ENCODE results near the gene KSR2. TPM values are rescaled to one million over a fixed set of nuclear protein-coding genes. Genes with fewer than 3 reads are reported as not detected.

Gene KSR2
- total and polyA plus RNA-seq, 10 of the 15 experiments (the other 5 are each of a cell fraction or from before 2014, with no cell fraction given) = under 0.01 to 1.5 (median 0.01) TPM; not detected in 3

- in situ Hi-C loops (cut with MboI) (no loop called here), intact Hi-C loops (cut with micrococcal nuclease; ENCODE audit: unreplicated experiment) (no loop called here)
- Histone ChIP-seq H2AFZ (ENCODE audit: control insufficient read depth, low read depth, low read length) (peak overlapping the region; percentile 76), H3K4me1 (ENCODE audit: control insufficient read depth, insufficient read depth, low read length) (peaks cover 6% of the 10 kb centered on the region; the same call in 1 of the 2 replicates), H3K9me3 (replicated peaks; ENCODE audit: control insufficient read depth, insufficient read depth, low read length) (no peaks in the 10 kb centered on the region; the same call in 2 of the 3 replicates), H3K4me3 (no peak overlapping the region), H3K36me3 (ENCODE audit: control insufficient read depth in 2 of 2, insufficient read depth in 2 of 2, low read length in 1 of 2) (no peaks in the 10 kb centered on the region), H3K79me2 (ENCODE audit: control insufficient read depth, insufficient read depth, low read length) (no peaks in the 10 kb centered on the region), H3K27ac (ENCODE audit: control insufficient read depth, insufficient read depth) (peak overlapping the region; percentile 14; the same call in 1 of the 2 replicates), H4K20me1 (ENCODE audit: control insufficient read depth, insufficient read depth) (no peaks in the 10 kb centered on the region), H3K9ac (ENCODE audit: control insufficient read depth, insufficient read depth, low read length) (no peak overlapping the region), H3K4me2 (ENCODE audit: control insufficient read depth, insufficient read depth) (peak overlapping the region; percentile 29), H3K27me3 (replicated peaks in 1 of 2; ENCODE audit: control insufficient read depth in 2 of 2, insufficient read depth in 2 of 2, low read length in 1 of 2) (no peaks in the 10 kb centered on the region)
- DNase-seq (ENCODE audit: low read depth, low spot score) = peak; percentile 57
- BruUV-seq (replicated peaks) = no TSS peak
- peak; percentile 86 for ATAC-seq
- 10% methylated on average over 14 of the region's 14 CpGs for WGBS (ENCODE audit: insufficient coverage, insufficient replicate concordance, low lambda C conversion rate, missing lambda C conversion rate)
- ChIA-PET CTCF (interaction anchor here (0.6 to 1.7 kb wide), 9 partner anchors 20 to 170 kb away, joined by 3 to 7 read pairs (median 3); no protein-coding TSS in a partner anchor), SMC1A (ENCODE audit: uncharacterized antibody, unreplicated experiment) (interaction anchor here (0.7 to 2.5 kb wide), 7 partner anchors 11 to 165 kb away, joined by 3 to 11 read pairs (median 3); no protein-coding TSS in a partner anchor), RAD21 (ENCODE audit: unreplicated experiment) (interaction anchor here (0.9 to 1.9 kb wide), 4 partner anchors 8 to 164 kb away, joined by 4 to 8 read pairs (median 6); no protein-coding TSS in a partner anchor), POLR2A (interaction anchor here (0.6 to 1.3 kb wide), 5 partner anchors 8 to 239 kb away, joined by 3 to 4 read pairs (median 4); no protein-coding TSS in a partner anchor)
- no peak for FAIRE-seq
- TF ChIP-seq MTA2 (IDR thresholded peaks at IDR 0.05; ENCODE audit: low read depth) (peak; percentile 45; the same call in 1 of the 2 replicates), PKNOX1 (IDR thresholded peaks at IDR 0.05) (peak; percentile 77), PAX8 (IDR thresholded peaks at IDR 0.05) (peak; percentile 96), ATF7 (IDR thresholded peaks at IDR 0.05; ENCODE audit: low read depth) (peak; percentile 18; the same call in 1 of the 2 replicates), MLLT1 (IDR thresholded peaks at IDR 0.05) (0 out of 2 replicates have a peak, but pooled peaks have one; percentile 29), MEF2B (IDR thresholded peaks at IDR 0.05; ENCODE audit: partially characterized antibody, poor library complexity, severe bottlenecking) (peak; percentile 84), CREB1 (IDR thresholded peaks at IDR 0.05; ENCODE audit: low read depth) (no peak), SMAD1 (IDR thresholded peaks at IDR 0.05; ENCODE audit: low read depth, partially characterized antibody) (peak; percentile 16), DPF2 (IDR thresholded peaks at IDR 0.05) (0 out of 2 replicates have a peak, but pooled peaks have one; percentile 56), IRF3 (IDR thresholded peaks at IDR 0.05) (no peak), RELB (IDR thresholded peaks at IDR 0.05; ENCODE audit: low read depth) (peak; percentile 93), RELA (IDR thresholded peaks at IDR 0.05; ENCODE audit: borderline replicate concordance, partially characterized antibody) (no peak), IKZF2 (IDR thresholded peaks at IDR 0.05) (peak; percentile 61 to 74; a peak in 3 of 4 replicates), JUNB (IDR thresholded peaks at IDR 0.05) (no peak), EP300 (IDR thresholded peaks at IDR 0.05; ENCODE audit: borderline replicate concordance in 1 of 2, control insufficient read depth in 1 of 2, low read depth in 2 of 2, low read length in 2 of 2) (peak in 1 of 2 experiments; percentile 41; a peak in 1 of 4 replicates), BMI1 (IDR thresholded peaks at IDR 0.05; ENCODE audit: borderline replicate concordance) (no peak), MEF2A (IDR thresholded peaks at IDR 0.05; ENCODE audit: insufficient read depth, low read depth, low read length) (0 out of 2 replicates have a peak, but pooled peaks have one; percentile 16)
These were observed 71.2 kb downstream of the KSR2 start for GRCh38 chr12:117897372-117898161.

Data from GM12878 (cell line).